HuH-7 (cell line): ENCODE measurements around the gene ANXA7.
"Not testable (repeated sequence)": the region's sequence is repeated elsewhere in the genome, so short reads cannot be mapped to it uniquely, and the experiment has no call there.

Source experiments
- DNase-seq: peaks from one replicate; pipeline ENCODE4 v3.0.0; 2011; ENCODE audit warnings: low spot score

Gene ANXA7

DNA sequence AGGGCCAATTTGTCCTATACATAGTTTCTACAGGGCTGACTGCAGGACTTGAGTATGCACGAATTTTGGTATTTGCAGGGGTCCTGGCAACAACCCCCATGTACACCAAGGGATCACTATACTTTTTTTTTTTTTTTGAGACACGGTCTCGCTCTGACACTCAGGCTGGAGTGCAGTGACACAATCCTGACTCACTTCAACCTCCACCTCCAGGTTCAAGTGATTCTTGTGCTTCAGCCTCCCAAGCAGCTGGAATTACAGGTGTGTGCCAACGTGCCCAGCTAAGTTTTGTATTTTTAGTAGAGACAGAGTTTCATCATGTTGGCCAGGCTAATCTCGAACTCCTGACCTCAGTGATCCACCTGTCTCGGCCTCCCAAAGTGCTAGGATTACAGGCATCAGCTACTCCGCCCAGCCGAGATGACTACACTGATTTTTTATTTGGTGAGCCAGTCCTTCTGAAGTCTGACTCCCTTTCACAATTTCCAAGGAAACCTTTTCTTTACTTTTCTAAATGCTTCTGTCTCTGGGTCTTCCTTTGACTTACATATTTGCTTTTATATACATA is 75.0 kb downstream of the ANXA7 start:
- no peak for DNase-seq

DNA sequence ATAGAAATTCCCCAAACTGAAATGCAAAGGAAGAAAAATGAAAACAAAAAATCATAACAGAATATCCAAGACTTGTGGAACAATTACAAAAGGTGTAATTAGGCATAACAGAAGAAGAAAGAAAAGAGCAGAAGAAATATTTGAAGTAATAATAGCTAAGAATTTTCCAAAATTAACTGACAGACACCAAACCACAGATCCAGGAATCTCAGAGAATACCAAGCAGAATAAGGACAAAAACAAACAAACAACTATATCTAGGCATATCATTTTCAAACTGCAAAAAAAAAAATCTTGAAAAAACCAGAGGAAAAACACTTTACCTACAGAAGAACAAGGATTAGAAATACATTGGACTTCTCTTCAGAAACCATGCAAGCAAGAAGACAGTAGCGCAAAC is 80.7 kb downstream of the ANXA7 start:
- no peak for DNase-seq

DNA sequence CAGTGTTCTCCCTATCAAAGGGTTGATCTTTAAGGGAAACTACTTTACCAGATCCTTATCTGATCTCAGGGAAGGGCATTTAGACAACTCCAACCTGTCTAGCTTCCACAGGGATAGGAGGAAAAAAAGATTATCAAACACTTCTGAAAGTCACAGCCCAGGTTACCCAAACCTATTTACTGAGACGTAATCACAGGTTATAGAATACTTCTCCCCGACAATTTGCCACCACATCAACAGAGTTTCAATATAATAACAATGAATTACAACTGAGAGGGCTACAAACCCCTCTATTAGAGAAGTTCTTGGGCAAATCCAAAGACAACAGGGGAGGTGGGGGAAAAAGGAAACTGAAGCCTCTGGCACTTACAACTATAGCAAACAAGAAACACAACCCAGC is 81.5 kb downstream of the ANXA7 start:
- no peak for DNase-seq

DNA sequence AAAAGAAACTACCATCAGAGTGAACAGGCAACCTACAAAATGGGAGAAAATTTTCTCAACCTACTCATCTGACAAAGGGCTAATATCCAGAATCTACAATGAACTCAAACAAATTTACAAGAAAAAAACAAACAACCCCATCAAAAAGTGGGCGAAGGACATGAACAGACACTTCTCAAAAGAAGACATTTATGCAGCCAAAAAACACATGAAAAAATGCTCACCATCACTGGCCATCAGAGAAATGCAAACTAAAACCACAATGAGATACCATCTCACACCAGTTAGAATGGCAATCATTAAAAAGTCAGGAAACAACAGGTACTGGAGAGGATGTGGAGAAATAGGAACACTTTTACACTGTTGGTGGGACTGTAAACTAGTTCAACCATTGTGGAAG is 85.3 kb downstream of the ANXA7 start:
- not testable (repeated sequence) for DNase-seq

DNA sequence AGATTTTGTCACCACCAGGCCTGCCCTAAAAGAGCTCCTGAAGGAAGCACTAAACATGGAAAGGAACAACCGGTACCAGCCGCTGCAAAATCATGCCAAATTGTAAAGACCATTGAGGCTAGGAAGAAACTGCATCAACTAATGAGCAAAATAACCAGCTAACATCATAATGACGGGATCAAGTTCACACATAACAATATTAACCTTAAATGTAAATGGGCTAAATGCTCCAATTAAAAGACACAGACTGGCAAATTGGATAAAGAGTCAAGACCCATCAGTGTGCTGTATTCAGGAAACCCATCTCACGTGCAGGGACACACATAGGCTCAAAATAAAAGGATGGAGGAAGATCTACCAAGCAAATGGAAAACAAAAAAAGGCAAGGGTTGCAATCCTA is 88.6 kb downstream of the ANXA7 start:
- not testable (repeated sequence) for DNase-seq
